Measurements from ENCODE around the gene ANKRD11.
A peak's percentile ranks its signal among the peaks of the same experiment; 100 is the strongest.
"Not testable (repeated sequence)": the region's sequence is repeated elsewhere in the genome, so short reads cannot be mapped to it uniquely, and the experiment has no call there.

The ANKRD11 gene

DNA sequence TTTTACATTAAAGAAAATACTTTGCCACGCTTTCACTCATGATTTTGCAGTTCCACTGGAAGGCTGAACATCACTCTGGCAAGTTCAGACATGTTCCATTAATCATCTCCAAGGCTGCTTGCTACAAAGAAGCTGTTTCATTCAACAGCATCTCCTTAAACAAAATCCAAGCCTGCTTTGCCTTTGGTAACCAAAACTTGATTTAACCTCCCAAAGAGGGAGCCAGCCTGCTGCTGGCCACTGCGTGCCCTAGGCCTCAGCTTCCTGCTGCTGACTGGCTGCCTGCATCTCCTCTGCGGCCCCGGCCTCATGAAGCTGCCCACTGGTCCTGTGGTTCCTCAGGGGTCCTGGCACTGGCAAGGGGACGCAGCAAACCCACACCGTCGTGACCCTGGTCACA is 31.8 kb downstream of the ANKRD11 start:
- no peak for DNase-seq
- no peak for TF ChIP-seq GATA1 (IDR thresholded peaks at IDR 0.05; ENCODE audit: low read depth, low read length)
- TF ChIP-seq POLR2A (IDR thresholded peaks at IDR 0.05; ENCODE audit: low read length), result no peak

DNA sequence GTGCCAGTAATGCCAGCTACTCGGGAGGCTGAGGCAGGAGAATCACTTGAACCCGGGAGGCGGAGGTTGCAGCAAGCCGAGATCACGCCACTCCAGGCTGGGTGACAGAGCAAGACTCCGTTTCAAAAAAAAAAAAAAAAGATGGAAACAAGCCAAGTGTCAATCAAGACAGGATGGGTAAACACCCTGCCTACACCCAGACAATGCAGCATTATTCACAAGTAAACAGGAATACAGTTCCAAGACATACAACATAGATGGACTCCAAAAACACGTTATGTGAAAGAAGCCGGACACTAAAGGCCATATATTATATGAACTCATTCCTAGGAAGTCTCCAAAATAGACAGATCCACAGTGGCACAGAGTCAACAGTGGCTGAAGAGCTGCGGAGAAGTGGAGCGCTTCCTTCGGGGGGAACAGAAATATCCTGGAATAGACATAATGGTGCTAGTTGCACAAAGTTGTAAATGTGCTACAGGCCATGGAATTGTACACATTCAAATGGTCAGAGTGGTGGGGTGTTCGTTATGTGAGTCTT is 33.9 kb downstream of the ANKRD11 start:
- DNase-seq, result peak in 1 of 2 experiments; percentile 31

DNA sequence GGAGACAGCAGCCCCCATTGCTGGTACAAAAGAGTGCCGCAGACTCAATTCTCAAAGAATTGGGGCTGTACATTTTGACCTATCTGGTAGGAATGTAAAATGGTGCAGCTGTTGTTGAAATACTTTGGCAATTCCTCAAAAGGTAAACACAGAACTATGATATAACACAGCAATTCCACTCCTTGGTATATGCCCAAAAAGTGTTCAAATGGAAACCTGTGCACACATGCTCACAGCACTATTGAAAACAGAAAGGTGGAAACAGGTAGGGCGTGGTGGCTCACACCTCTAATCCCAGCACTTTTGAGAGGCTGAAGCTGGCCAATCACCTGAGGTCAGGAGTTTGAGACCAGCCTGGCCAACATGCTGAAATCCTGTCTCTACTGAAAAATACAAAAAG is 34.7 kb downstream of the ANKRD11 start:
- TF ChIP-seq GATA1 (IDR thresholded peaks at IDR 0.05; ENCODE audit: low read depth, low read length) (no peak), POLR2A (IDR thresholded peaks at IDR 0.05; ENCODE audit: low read length) (no peak)
- no peak for DNase-seq

More for the DNA sequence above, 33.9 kb downstream of the ANKRD11 start:
- no peak for TF ChIP-seq POLR2A (IDR thresholded peaks at IDR 0.05; ENCODE audit: low read length)
- TF ChIP-seq GATA1 (IDR thresholded peaks at IDR 0.05; ENCODE audit: low read depth, low read length), result no peak

DNA sequence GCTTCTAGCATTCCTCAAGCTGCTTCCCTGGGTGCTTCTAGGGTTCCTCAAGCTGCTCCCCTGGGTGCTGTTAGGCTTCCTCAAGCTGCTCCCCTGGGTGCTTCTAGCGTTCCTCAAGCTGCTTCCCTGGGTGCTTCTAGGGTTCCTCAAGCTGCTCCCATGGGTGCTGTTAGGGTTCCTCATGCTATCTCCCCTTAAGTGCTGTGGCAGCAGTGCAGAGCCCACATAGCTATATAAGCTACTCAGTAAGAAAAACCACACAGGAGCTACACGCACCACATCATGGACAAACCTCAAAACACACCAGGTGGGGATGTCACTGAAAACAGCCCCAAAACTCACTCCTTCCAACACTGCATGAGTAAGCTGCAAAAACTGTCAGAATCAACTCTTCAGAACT is 35.2 kb downstream of the ANKRD11 start:
- DNase-seq, result no peak
- no peak for TF ChIP-seq GATA1 (IDR thresholded peaks at IDR 0.05; ENCODE audit: low read depth, low read length)
- TF ChIP-seq POLR2A (IDR thresholded peaks at IDR 0.05; ENCODE audit: low read length), result no peak

DNA sequence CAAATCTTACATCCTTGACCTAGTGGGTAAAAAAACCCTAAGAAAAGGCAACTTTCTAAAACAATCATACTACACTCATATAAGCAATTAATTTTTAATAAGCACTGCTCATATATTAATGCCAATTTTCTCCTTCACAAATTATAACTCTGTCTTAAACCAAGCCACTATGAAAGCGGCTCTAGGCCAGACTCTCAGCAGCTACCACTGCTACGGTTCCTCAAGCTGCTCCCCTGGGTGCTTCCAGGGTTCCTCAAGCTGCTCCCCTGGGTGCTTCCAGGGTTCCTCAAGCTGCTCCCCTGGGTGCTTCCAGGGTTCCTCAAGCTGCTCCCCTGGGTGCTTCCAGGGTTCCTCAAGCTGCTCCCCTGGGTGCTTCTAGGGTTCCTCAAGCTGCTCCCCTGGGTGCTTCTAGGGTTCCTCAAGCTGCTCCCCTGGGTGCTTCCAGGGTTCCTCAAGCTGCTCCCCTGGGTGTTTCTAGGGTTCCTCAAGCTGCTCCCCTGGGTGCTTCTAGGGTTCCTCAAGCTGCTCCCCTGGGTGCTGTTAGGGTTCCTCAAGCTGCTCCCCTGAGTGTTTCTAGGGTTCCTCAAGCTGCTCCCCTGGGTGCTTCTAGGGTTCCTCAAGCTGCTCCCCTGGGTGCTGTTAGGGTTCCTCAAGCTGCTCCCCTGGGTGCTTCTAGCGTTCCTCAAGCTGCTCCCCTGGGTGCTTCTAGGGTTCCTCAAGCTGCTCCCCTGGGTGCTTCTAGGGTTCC is 35.8 kb downstream of the ANKRD11 start:
- not testable (repeated sequence) for DNase-seq

DNA sequence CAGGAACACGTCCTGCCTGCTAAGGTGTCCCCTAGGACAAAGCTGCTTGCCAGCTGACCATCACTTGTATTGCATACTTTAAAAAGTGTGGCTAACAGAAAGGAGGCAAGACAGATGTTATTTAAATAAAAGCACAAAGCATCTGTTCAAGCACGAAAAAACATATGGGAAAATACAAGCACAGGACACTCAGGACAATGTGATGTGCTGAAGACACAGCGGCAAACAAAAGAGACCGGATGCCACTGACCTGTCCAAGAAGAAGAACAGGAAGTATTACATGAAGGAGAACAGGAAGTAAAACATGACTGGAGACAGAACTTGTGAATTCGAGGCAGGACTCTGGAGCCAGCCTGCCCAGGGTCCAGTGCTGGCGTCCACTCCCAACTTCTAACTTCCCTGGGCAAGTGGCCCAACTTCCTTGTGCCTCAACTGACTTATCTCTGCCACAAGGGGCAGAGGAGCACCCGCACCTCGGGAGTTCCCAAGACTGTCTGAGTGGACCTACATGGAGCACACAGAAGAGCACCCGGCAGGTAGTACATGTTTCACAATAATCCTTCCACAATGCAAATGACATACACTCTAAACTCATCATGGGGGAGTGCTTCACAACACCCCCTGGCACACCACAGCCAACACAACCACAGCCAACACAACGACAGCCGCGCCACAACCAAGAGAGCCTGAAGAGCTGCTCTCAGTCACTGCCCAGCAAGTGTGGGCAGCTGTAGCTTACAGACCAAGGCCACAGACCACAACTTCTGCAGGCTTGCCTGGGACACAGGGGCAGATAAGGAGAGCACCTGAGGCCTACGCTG is 36.6 kb downstream of the ANKRD11 start:
- DNase-seq, result peak; percentile 47 to 57
- TF ChIP-seq POLR2A (IDR thresholded peaks at IDR 0.05; ENCODE audit: low read length) (no peak), GATA1 (IDR thresholded peaks at IDR 0.05; ENCODE audit: low read depth, low read length) (no peak)

DNA sequence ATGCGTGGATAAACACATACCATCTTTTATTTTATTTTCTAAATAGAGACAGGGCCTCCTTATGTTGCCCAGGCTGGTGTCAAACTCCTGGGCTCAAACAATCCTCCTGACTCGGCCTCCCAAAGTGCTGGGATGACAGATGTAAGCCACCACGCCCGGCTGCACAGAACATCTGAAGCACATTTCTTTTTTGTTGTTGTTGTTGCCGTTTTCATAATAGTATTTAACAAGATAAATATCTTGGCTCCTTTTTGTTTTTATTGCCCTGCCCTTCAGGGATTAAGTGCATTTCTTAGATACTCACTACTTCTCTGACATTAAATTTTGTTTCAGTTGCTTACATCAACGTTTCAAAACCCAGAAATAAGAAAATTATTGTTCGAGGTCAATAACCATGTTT is 37.4 kb downstream of the ANKRD11 start:
- DNase-seq, result no peak
- TF ChIP-seq GATA1 (IDR thresholded peaks at IDR 0.05; ENCODE audit: low read depth, low read length) (no peak), POLR2A (IDR thresholded peaks at IDR 0.05; ENCODE audit: low read length) (no peak)

DNA sequence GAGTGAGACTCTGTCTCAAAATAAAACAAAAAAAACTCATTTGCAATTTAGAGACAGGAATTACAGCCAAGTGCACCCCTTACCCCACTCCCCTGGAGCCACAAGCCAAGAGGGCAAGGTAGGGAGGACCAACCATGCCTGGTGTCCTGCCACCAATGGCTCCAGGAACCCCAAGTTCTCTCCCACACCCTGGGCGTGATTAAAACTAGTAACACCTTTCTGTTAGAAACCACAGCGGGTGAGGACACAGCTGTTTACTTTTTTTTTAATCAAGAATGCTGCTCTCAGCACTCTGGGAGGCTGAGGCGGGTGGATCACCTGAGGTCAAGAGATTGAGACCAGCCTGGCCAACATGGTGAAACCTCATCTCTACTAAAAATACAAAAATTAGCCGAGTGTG is 38.1 kb downstream of the ANKRD11 start:
- TF ChIP-seq GATA1 (IDR thresholded peaks at IDR 0.05; ENCODE audit: low read depth, low read length), result no peak
- DNase-seq, result no peak

DNA sequence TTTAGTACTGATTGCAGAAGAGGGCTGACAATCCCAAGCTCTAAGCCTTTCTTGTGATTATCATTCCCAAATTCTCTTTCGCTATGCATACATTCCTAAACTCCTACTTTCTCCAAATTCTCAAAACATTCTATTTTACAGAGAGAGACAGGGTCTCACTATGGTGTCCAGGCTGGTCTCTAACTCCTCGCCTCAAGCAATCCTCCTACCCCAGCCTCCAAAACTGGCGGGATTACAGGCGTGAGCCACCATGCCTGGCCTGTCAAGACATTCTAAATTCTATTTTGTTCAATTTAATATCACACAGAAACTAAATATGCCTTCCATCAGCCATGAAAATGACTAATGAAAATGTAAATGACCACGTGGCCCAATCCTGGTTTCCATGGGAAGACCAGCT is 39.8 kb downstream of the ANKRD11 start:
- DNase-seq, result no peak
- TF ChIP-seq POLR2A (IDR thresholded peaks at IDR 0.05; ENCODE audit: low read length) (no peak), GATA1 (IDR thresholded peaks at IDR 0.05; ENCODE audit: low read depth, low read length) (no peak)

DNA sequence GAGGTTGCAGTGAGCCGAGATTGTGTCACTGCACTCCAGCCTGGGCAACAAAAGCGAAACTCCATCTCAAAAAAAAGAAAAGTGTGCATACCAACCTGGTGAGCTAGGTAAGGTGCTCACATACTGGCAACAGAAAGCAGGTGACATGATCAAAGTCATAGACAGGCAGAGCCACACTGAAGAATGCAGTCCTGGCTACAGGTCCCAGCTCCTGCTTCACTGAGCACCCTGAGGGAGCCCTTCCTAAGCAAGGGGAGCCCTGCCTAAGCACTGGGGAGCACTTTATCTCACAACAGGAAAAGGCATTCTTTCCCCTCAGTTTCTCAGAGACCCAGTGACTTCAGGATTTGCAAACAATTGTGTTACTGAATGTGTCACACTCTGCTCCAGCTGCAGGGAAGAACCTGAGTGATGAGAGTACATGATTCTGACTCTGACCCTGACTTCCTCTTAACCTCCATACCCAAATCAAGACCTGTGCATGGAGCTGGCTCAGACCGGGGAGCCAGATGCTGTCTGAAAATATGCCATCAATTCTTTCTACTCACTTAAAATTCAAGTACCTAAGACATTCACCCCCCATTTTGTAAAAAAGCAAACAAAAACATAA is 40.5 kb downstream of the ANKRD11 start:
- no peak for DNase-seq
- no peak for TF ChIP-seq POLR2A (IDR thresholded peaks at IDR 0.05; ENCODE audit: low read length)
- no peak for TF ChIP-seq GATA1 (IDR thresholded peaks at IDR 0.05; ENCODE audit: low read depth, low read length)

DNA sequence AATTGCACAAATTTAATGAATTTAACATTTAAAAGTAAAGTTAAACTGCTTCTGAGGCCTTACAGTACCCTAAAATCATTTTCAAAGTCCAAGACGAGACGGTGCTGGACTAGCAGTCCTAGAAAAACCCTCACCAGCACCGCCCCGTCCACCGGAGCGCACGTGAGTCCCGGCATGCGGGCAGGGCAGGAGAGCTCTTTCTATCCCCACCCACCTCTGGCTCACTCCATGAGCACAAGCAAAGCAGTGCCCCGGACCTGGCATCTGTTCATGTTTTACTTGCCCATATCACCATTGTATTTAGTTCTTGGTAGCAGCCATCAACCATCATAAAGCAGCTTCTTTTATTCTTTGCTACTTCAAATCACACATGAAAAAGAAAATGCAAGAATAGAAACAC is 41.7 kb downstream of the ANKRD11 start:
- TF ChIP-seq GATA1 (IDR thresholded peaks at IDR 0.05; ENCODE audit: low read depth, low read length) (no peak), POLR2A (IDR thresholded peaks at IDR 0.05; ENCODE audit: low read length) (no peak)
- DNase-seq, result no peak

DNA sequence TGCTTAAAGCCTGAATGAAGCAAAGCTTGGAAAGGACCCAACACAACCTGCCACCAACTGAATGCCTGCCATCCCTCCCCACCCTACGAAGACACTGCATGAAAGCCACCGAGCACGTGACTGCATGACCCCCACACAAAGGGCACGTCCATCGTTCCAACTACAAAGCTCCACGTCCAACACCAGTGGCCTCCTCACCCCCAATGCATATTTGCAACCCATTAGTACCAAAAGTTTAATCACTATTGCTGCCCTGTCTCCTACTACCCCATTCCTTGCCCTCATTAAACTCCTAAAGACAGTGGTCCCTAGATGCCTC is 43.4 kb downstream of the ANKRD11 start:
- DNase-seq, result no peak
- TF ChIP-seq GATA1 (IDR thresholded peaks at IDR 0.05; ENCODE audit: low read depth, low read length) (no peak), POLR2A (IDR thresholded peaks at IDR 0.05; ENCODE audit: low read length) (no peak)

DNA sequence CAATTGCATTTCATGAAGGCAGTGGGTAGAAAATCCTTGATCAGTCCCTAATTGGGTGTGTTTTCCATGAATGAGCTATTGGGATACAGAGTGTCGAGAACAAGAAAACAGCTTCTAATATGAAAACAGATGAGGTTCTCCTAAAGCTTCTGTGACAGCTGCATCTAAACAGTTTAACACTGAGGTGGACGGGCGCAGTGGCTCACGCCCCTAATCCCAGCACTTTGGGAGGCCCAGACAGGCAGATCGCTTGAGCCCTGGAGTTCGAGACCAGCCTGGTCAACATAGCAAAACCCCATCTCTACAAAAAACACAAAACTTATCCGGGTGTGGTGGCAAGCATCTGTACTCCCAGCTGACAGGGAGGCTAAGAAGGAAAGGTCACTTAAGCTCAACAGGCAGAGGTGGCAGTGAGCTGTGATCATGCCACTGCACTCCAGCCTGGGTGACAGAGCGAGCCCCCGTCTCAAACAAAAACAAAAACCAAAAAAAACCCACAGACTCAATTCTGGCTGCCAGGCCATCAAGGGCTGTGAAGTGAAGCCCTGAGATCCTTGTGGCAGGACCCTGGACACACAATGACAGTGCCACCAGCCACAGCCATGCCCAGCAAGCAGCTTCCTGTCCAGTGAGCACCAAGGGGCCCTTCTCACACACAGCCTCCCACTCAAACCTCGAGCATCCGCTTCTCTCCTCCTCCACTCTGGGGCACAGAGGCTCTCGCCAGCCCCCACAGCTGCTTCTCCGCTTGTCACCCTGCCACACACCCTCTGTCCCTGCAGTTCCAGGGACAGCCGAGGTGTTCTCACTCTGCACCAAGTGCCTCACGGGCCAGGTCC is 44.0 kb downstream of the ANKRD11 start:
- TF ChIP-seq GATA1 (IDR thresholded peaks at IDR 0.05; ENCODE audit: low read depth, low read length) (no peak), POLR2A (IDR thresholded peaks at IDR 0.05; ENCODE audit: low read length) (no peak)
- peak in 1 of 2 experiments; percentile 33 for DNase-seq

DNA sequence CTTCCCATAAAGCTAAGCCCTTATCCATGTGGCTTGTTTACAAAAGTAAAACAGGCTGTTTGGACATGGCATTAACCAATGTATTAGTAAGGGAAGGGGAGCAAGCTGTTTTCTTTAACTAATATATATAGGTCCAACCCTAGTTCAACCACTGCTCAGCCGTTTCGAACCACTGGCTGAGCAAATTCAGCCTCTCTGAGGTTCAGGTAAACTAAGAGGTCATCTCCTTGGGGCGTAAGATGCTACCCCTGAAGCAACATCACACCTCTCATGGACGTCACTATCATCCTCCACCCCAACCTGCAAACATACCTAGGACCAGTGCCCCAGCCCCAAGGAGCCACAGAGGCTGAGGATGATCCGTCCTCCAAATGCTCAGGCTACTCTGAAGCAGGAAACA is 45.2 kb downstream of the ANKRD11 start:
- DNase-seq, result no peak
- TF ChIP-seq GATA1 (IDR thresholded peaks at IDR 0.05; ENCODE audit: low read depth, low read length) (no peak), POLR2A (IDR thresholded peaks at IDR 0.05; ENCODE audit: low read length) (no peak)
